Measurements from ENCODE around the gene IL19. TPM values are rescaled to one million over a fixed set of nuclear protein-coding genes. Genes with fewer than 3 reads are reported as not detected.

Gene IL19
- total RNA-seq, 1 donor from 2014 or later, result not detected

DNA sequence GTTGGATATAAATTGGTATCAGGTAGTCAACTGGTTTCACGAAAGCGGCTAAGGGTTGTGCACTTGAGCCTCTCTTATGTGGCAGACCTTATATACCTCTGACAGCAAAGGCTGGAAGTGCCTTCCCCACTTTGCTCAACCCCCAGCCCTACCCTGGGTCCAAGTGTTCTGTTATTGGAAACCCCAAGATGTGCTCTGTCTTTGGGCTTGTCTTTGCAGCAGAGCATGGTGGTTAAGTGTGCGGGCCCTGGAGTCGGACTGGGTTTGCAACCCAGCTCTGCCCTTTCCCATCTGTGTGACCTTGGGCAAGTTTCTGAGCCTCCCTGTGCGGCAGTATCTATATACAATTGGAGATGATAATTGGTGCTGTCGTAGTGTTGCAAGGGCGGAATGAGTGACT lies 12.9 kb downstream of the IL19 start:
- no peak for DNase-seq (ENCODE audit: low spot score in 2 of 2)
- H3K4me1 ChIP-seq, result no peaks in the 10 kb centered on the region
- no peak for TF ChIP-seq CTCF (IDR thresholded peaks at IDR 0.05)
- H3K27ac ChIP-seq, result no peak overlapping the region
- no peak overlapping the region for H3K4me3 ChIP-seq
- no peaks in the 10 kb centered on the region for H3K27me3 ChIP-seq
- H3K9me3 ChIP-seq, result no peaks in the 10 kb centered on the region
- no peaks in the 10 kb centered on the region for H3K36me3 ChIP-seq
- intact Hi-C loops (cut with DNase I), result no loop called here

GRCh38 chr1:206784471-206784903 lies 13.9 kb downstream of the IL19 start:
- no peak for TF ChIP-seq CTCF (IDR thresholded peaks at IDR 0.05)
- Histone ChIP-seq H3K27ac (no peak overlapping the region), H3K4me3 (no peak overlapping the region), H3K4me1 (no peaks in the 10 kb centered on the region), H3K9me3 (no peaks in the 10 kb centered on the region), H3K27me3 (no peaks in the 10 kb centered on the region), H3K36me3 (no peaks in the 10 kb centered on the region)
- DNase-seq (ENCODE audit: low spot score in 2 of 2), result no peak
- intact Hi-C loops (cut with DNase I), result no loop called here

- Histone ChIP-seq H3K4me1 (no peaks in the 10 kb centered on the region), H3K4me3 (no peak overlapping the region), H3K36me3 (no peaks in the 10 kb centered on the region), H3K27me3 (no peaks in the 10 kb centered on the region), H3K9me3 (no peaks in the 10 kb centered on the region), H3K27ac (no peak overlapping the region)
- DNase-seq (ENCODE audit: low spot score in 2 of 2), result no peak
- TF ChIP-seq CTCF (IDR thresholded peaks at IDR 0.05), result no peak
- intact Hi-C loops (cut with DNase I), result no loop called here
Measured at GRCh38 chr1:206785182-206785765, 14.7 kb downstream of the IL19 start.

DNA sequence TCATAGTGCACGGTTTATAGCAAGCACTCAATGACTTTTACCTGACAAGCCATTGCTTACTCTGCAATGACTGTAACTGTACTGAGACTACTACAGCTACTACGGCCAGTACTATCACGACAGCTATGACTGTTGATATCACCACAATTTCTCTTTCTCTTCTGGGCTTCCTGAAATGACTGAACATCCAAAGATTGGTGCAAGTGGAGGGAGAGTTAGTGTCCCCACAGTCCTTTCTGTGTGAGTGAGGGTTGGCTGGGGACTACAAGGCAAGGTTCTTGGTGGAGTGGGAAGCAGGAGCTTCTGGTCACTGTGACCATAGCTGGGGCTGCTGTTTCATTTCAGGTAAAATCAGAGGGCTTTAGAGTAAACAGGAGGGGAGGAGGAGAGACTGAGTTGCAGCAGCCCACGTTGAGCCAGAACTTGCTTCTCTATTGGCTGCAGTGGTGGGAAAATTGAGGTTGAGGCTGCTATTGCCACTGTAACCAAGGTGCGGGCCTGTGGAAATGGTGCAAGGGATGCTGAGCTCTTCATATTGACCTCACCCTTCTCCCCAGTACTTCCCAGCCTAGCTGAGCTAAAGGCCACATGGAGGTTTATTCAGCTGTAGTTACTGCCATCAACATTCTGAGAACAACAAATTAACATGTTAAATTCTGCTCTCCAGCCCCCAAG lies 15.8 kb downstream of the IL19 start:
- no peak for TF ChIP-seq CTCF (IDR thresholded peaks at IDR 0.05)
- intact Hi-C loops (cut with DNase I), result no loop called here
- H3K27ac ChIP-seq, result no peak overlapping the region
- no peaks in the 10 kb centered on the region for H3K27me3 ChIP-seq
- H3K36me3 ChIP-seq, result no peaks in the 10 kb centered on the region
- no peaks in the 10 kb centered on the region for H3K4me1 ChIP-seq
- DNase-seq (ENCODE audit: low spot score in 2 of 2), result no peak
- no peak overlapping the region for H3K4me3 ChIP-seq
- H3K9me3 ChIP-seq, result no peaks in the 10 kb centered on the region

DNA sequence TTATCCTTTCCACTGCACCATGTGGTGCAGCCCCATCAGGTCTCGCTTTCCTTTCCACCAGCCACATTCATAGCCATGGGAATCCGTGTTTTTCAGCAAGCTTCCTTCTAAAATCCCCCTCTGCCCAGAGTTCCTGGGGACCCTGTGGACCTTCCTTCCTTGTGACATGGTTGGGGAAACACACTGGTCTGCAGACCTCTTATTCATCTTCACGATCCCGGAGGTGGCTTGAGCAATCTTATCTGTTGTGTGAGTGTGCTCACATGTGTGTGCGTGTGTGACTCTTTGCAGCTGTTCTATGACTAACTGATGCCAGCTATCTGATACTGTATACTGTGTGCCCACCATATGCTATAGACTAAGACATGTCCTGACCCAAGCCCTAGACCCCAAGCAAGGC lies 17.3 kb downstream of the IL19 start:
- Histone ChIP-seq H3K36me3 (no peaks in the 10 kb centered on the region), H3K4me3 (no peak overlapping the region), H3K4me1 (no peaks in the 10 kb centered on the region), H3K27ac (no peak overlapping the region), H3K27me3 (no peaks in the 10 kb centered on the region), H3K9me3 (no peaks in the 10 kb centered on the region)
- no peak for TF ChIP-seq CTCF (IDR thresholded peaks at IDR 0.05)
- intact Hi-C loops (cut with DNase I), result no loop called here
- DNase-seq (ENCODE audit: low spot score in 2 of 2), result no peak

Measured in ascending aorta (tissue), 2 donors.